Stimulated activated CD8-positive, alpha-beta memory T cell treated with anti-CD3 and anti-CD28 coated beads, Interleukin-15, amount 100 ng/mL, for 1 hour (primary cell): ENCODE measurements around the gene GRID1.
A peak's percentile ranks its signal among the peaks of the same experiment; 100 is the strongest.

Experiments used
- DNase-seq: peaks from one replicate; pipeline ENCODE4 v3.0.0-alpha.2; 2020; ENCODE audit warnings: low read depth

The GRID1 gene

GRCh38 chr10:86366033-86366901 lies at the start of gene GRID1:
GRID1 (minus strand) TSS chr10:86366795.
- DNase-seq, result no peak

GRCh38 chr10:86415583-86415982 lies 49.0 kb upstream of the GRID1 start:
- DNase-seq, result no peak

GRCh38 chr10:86415116-86415515 lies 48.5 kb upstream of the GRID1 start:
- DNase-seq, result no peak

GRCh38 chr10:86413046-86413728 lies 46.6 kb upstream of the GRID1 start:
- no peak for DNase-seq

GRCh38 chr10:86411852-86412560 lies 45.4 kb upstream of the GRID1 start:
- no peak for DNase-seq

- no peak for DNase-seq
Observed at GRCh38 chr10:86411281-86411841, 44.8 kb upstream of the GRID1 start.

GRCh38 chr10:86410542-86411124 lies 44.0 kb upstream of the GRID1 start:
- DNase-seq, result no peak

GRCh38 chr10:86409183-86409582 lies 42.6 kb upstream of the GRID1 start:
- no peak for DNase-seq

GRCh38 chr10:86403183-86403797 lies 36.7 kb upstream of the GRID1 start:
- no peak for DNase-seq

GRCh38 chr10:86402283-86402941 lies 35.8 kb upstream of the GRID1 start:
- DNase-seq, result no peak

- DNase-seq, result no peak
Observed at GRCh38 chr10:86401588-86402282, 35.1 kb upstream of the GRID1 start.

GRCh38 chr10:86400705-86401587 lies 34.4 kb upstream of the GRID1 start:
- peak; percentile 14 for DNase-seq

- DNase-seq, result peak; percentile 87
Observed at GRCh38 chr10:86399879-86400704, 33.5 kb upstream of the GRID1 start.

- DNase-seq, result no peak
Observed at GRCh38 chr10:86399514-86399878, 32.9 kb upstream of the GRID1 start.

- no peak for DNase-seq
Observed at GRCh38 chr10:86397120-86397519, 30.5 kb upstream of the GRID1 start.

- DNase-seq, result no peak
Observed at GRCh38 chr10:86393862-86394455, 27.4 kb upstream of the GRID1 start.

- DNase-seq, result no peak
Observed at GRCh38 chr10:86393362-86393761, 26.8 kb upstream of the GRID1 start.

- DNase-seq, result no peak
Observed at GRCh38 chr10:86392723-86393094, 26.1 kb upstream of the GRID1 start.
